OCI-LY3 (cell line): Measurements from ENCODE around the gene CXCL14.

Experiments used
- H2AFZ ChIP-seq: fragments of 200-600, 300-600 bp; shearing (Covaris generic); 2 replicates; pipeline ENCODE4 v1.6.0; 2014; ENCODE audit warnings: antibody characterized with exemption, low read depth, low read length
- H3K27ac ChIP-seq: fragments of 200-600, 300-600 bp; sonication (generic); 2 replicates; pipeline ENCODE4 v1.5.1; 2014; ENCODE audit warnings: mild to moderate bottlenecking, low read length, moderate library complexity, mixed read lengths
- H3K27me3 ChIP-seq: fragments of 200-600, 300-600 bp; sonication (generic); 2 replicates; pipeline ENCODE4 v1.6.1; 2014; ENCODE audit warnings: low read depth, low read length, mixed read lengths
- H3K36me3 ChIP-seq: fragments of 200-600, 300-600 bp; sonication (generic); replicated peaks from 2 replicates; pipeline ENCODE3; 2014; ENCODE audit warnings: low read depth, low read length, mixed read lengths
- H3K4me1 ChIP-seq: fragments of 300-600, 200-600 bp; sonication (generic); 2 replicates; pipeline ENCODE4 v1.6.1; 2014; ENCODE audit warnings: low read length, mixed read lengths
- H3K4me2 ChIP-seq: fragments of 200-600, 300-600 bp; sonication (generic); 2 replicates; pipeline ENCODE4 v1.6.1; 2014; ENCODE audit warnings: low read length, mixed read lengths
- H3K4me3 ChIP-seq: fragments of 300-600, 200-600 bp; sonication (generic); 2 replicates; pipeline ENCODE4 v1.5.1; 2014; ENCODE audit warnings: antibody characterized with exemption, mild to moderate bottlenecking, low read length, moderate library complexity
- H3K79me2 ChIP-seq: fragments of 300-600, 200-600 bp; shearing (Covaris generic); 2 replicates; pipeline ENCODE4 v1.6.1; 2014; ENCODE audit warnings: mild to moderate bottlenecking, low read length, mixed read lengths
- H3K9ac ChIP-seq: fragments of 300-600, 200-600 bp; shearing (Covaris generic); 2 replicates; pipeline ENCODE4 v1.6.0; 2014; ENCODE audit warnings: mild to moderate bottlenecking, low read length, moderate library complexity
- H3K9me3 ChIP-seq: fragments of 200-600, 300-600 bp; shearing (Covaris generic); 2 replicates; pipeline ENCODE4 v1.6.1; 2014; ENCODE audit warnings: low read length, mixed read lengths; ENCODE audit not compliant: insufficient read depth
- H4K20me1 ChIP-seq: fragments of 200-600, 300-600 bp; sonication (generic); 2 replicates; pipeline ENCODE4 v1.6.1; 2016; ENCODE audit warnings: low read length, mixed read lengths; ENCODE audit not compliant: insufficient read depth
- EZH2phosphoT487 ChIP-seq: fragments of 200-600 bp; shearing (Covaris generic); IDR thresholded peaks from 2 replicates; pipeline ENCODE4 v1.6.1; 2018; ENCODE audit warnings: antibody characterized with exemption, mixed run types, low read depth
- TF ChIP-seq, protein P1 (sequence below): fragments of 200-600, 300-600 bp; sonication (generic); IDR thresholded peaks from 2 replicates; pipeline ENCODE4 v1.5.1; 2014; ENCODE audit warnings: antibody characterized with exemption, low read length, low read depth

The CXCL14 gene

DNA sequence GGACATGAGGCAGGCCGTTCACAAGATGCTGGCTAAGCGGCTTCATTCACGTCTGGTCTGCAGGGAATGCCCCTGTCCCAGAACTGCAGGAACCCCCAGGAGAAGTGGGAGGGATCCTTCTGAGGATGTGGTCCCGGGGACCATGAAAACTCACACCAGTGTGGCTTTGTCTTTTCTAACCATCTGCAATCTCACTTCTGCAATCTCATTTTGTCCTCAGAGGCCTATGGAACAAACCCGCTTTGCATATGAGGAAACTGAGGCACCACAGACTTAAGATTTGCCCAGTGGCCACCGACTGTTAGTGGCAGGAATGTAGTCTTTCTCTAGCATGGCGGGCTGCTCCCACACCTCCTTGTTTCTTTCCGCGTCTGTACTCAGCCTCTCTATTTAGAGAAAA, 6.9 kb downstream of the CXCL14 start:
- H3K36me3 ChIP-seq = no peaks in the 10 kb centered on the region
- no peaks in the 10 kb centered on the region for H4K20me1 ChIP-seq
- no peak overlapping the region for H3K4me3 ChIP-seq
- no peak overlapping the region for H3K4me2 ChIP-seq
- TF ChIP-seq, protein P1, sequence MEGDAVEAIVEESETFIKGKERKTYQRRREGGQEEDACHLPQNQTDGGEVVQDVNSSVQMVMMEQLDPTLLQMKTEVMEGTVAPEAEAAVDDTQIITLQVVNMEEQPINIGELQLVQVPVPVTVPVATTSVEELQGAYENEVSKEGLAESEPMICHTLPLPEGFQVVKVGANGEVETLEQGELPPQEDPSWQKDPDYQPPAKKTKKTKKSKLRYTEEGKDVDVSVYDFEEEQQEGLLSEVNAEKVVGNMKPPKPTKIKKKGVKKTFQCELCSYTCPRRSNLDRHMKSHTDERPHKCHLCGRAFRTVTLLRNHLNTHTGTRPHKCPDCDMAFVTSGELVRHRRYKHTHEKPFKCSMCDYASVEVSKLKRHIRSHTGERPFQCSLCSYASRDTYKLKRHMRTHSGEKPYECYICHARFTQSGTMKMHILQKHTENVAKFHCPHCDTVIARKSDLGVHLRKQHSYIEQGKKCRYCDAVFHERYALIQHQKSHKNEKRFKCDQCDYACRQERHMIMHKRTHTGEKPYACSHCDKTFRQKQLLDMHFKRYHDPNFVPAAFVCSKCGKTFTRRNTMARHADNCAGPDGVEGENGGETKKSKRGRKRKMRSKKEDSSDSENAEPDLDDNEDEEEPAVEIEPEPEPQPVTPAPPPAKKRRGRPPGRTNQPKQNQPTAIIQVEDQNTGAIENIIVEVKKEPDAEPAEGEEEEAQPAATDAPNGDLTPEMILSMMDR = no peak
- no peak for TF ChIP-seq EZH2phosphoT487
- H2AFZ ChIP-seq = no peak overlapping the region
- no peak overlapping the region for H3K27ac ChIP-seq
- no peaks in the 10 kb centered on the region for H3K9me3 ChIP-seq
- H3K9ac ChIP-seq = no peak overlapping the region
- no peaks in the 10 kb centered on the region for H3K27me3 ChIP-seq
- no peaks in the 10 kb centered on the region for H3K79me2 ChIP-seq
- peaks cover 6% of the 10 kb centered on the region for H3K4me1 ChIP-seq

DNA sequence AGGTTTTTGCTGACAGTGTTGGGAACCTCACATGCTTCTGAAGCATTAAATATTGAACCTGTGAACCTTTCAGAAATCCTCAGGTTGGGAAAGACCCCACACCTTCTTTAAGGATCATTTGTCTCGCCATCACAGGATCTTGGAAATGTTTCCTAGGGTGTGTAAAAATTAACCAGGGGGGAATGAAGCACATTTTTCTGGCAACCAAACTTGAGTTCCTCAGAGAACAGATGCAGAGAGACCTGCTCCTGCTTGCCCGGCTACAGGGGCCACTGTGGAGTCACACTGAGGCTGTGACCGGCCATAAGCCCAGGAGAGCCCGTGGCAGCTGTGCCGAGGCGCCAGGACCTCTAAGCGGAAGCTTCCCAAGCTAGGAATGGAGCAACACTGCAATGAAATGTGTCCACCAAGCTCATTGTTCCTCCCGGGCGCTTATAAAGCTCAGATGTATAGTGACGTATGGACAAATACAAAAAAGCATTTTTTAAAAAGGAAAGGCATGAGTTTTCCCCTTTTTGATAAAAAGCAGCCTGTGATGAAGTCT, 7.7 kb downstream of the CXCL14 start:
- Histone ChIP-seq H3K27ac (no peak overlapping the region), H3K9ac (no peak overlapping the region), H3K79me2 (no peaks in the 10 kb centered on the region), H3K4me2 (no peak overlapping the region), H4K20me1 (no peaks in the 10 kb centered on the region), H3K27me3 (no peaks in the 10 kb centered on the region), H3K4me1 (peaks cover 9% of the 10 kb centered on the region), H3K4me3 (no peak overlapping the region), H2AFZ (no peak overlapping the region), H3K9me3 (no peaks in the 10 kb centered on the region), H3K36me3 (no peaks in the 10 kb centered on the region)
- no peak for TF ChIP-seq EZH2phosphoT487
- TF ChIP-seq, protein P1 = no peak

DNA sequence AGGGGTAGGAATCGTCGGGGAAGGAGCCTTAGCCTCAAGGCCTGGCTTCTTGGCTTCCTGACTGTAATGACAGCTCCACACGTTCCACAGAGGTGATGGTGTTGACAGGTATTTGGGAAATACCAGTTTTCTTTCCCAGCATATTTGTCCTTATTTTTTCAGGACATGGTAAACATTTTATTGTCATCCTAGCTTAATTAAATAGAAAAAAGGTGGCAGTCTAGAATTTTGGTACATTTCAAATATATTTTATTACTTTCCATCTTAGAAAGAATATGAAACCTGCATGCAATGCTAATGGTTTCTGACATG, 8.4 kb downstream of the CXCL14 start:
- no peaks in the 10 kb centered on the region for H4K20me1 ChIP-seq
- no peak overlapping the region for H3K27ac ChIP-seq
- TF ChIP-seq EZH2phosphoT487 = no peak
- TF ChIP-seq, protein P1 = no peak
- no peaks in the 10 kb centered on the region for H3K36me3 ChIP-seq
- H3K4me1 ChIP-seq = peaks cover 9% of the 10 kb centered on the region
- H3K4me3 ChIP-seq = no peak overlapping the region
- H3K79me2 ChIP-seq = no peaks in the 10 kb centered on the region
- H2AFZ ChIP-seq = no peak overlapping the region
- no peaks in the 10 kb centered on the region for H3K9me3 ChIP-seq
- no peaks in the 10 kb centered on the region for H3K27me3 ChIP-seq
- no peak overlapping the region for H3K4me2 ChIP-seq
- no peak overlapping the region for H3K9ac ChIP-seq

DNA sequence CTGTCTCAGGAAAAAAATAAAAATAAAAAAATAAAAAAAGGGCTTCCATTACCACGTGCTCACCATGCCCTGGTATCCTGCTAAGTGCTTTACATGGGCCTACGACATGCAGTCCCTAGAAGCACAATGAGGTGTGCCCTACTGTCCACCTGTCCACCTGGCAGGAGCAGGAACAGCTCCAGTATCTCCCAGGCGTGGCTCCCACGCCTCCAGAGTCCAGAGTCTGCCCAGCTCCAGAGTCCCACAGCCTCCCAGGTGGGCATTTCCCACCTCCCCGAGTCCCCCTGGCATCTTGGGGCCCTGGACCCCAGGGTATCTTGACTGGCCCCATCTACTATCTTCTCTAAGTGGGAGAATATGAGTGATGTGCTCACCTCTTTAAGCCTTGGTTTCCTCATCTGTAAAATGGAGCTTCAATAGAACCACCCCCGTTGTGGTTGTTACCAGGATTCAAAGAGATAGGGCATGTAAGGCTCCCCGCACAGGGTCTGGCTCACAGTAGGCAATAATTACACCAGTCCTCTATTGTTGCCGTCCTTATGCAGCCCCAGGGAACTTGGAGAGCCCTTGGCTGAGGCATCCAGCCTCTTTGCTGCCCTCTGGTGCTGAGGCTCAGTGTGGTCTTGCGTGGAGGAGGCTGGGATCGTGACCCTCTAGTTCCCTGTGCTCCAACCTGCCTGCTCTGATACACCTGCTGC, 8.9 kb downstream of the CXCL14 start:
- Histone ChIP-seq H3K4me3 (no peak overlapping the region), H3K9me3 (no peaks in the 10 kb centered on the region), H3K79me2 (no peaks in the 10 kb centered on the region), H2AFZ (no peak overlapping the region), H3K9ac (no peak overlapping the region), H4K20me1 (no peaks in the 10 kb centered on the region), H3K4me2 (no peak overlapping the region), H3K27me3 (no peaks in the 10 kb centered on the region), H3K27ac (no peak overlapping the region), H3K4me1 (peaks cover 9% of the 10 kb centered on the region), H3K36me3 (no peaks in the 10 kb centered on the region)
- TF ChIP-seq, protein P1 = peak; percentile 50
- no peak for TF ChIP-seq EZH2phosphoT487
